ENCODE data around the gene UBL5.
"Not testable (repeated sequence)": the region's sequence is repeated elsewhere in the genome, so short reads cannot be mapped to it uniquely, and the experiment has no call there.

UBL5 gene

DNA sequence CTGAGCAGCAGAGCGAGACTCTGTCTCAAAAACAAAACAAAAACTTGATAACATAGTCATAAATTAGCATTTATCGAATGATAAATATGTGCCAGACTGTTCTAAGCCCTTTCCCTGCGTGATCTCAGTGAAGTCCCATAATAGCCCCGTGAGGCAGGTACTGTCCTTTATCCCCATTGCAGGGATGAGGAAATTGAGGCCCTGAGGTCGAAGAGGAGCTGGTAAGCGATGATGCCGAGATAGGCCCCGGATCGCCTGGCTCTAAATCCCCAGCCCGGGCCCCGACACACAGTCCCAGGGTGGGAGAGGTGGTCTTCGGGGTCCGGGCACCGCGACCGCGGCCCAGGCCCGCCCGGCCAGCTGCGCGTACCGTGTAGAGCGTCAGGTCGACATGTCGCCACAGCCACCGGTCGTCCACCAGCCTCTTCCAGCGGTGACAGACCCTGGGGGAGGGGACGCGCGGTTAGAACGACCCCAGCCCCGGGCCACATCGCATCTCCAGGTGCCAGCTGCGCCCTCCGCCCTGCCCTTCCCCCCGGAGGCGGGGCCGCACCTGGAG is 9.5 kb upstream of the UBL5 start:
- no peak for DNase-seq

GRCh38 chr19:9818734-9819595 is 8.8 kb upstream of the UBL5 start, which contains the start of gene FBXL12:
Gene FBXL12 (minus strand): TSS chr19:9819079. CDS start chr19:9818813, 266 bp downstream.
- DNase-seq = peak; percentile 100

DNA sequence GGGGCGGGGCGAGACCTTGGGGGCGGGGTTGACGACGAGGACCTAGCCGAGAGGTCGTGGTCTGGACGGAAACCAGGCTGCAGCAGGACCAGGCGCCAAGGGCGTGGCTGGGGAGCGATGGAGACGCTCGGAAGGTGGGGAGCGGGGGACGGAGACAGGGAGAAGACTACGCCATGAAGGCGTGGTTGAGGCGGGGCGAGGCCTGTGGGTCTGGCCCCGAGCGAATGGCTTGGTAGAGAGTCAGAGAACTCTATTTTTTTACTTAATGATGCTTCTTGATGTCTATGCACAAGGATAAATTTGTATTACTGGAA is 8.2 kb upstream of the UBL5 start:
- no peak for DNase-seq

DNA sequence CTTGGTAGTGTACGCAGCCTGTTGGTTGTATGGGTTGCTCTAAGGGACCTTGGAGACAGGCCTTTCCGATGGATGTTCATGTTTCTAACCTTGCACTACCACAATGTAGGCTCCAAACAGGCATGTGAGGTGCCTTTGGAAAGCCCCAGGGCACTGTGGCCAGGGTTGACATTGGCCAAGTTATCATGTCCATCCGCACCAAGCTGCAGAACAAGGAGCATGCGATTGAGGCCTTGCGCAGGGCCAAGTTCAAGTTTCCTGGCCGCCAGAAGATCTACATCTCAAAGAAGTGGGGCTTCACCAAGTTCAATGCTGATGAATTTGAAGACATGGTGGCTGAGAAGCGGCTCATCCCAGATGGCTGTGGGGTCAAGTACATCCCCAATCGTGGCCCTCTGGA is 7.7 kb upstream of the UBL5 start:
- not testable (repeated sequence) for DNase-seq

GRCh38 chr19:9823816-9824215 is 3.9 kb upstream of the UBL5 start:
- no peak for DNase-seq

- DNase-seq = no peak
Measured at GRCh38 chr19:9828551-9829063, 889 bp downstream of the UBL5 start.

- DNase-seq = no peak
Measured at GRCh38 chr19:9834307-9834725, 6.6 kb downstream of the UBL5 start.

GRCh38 chr19:9834726-9835506 is 7.2 kb downstream of the UBL5 start, which contains the start of gene PIN1:
Gene PIN1 (plus strand): TSS chr19:9835318. CDS start chr19:9835345, 27 bp downstream.
- peak; percentile 99 for DNase-seq

DNA sequence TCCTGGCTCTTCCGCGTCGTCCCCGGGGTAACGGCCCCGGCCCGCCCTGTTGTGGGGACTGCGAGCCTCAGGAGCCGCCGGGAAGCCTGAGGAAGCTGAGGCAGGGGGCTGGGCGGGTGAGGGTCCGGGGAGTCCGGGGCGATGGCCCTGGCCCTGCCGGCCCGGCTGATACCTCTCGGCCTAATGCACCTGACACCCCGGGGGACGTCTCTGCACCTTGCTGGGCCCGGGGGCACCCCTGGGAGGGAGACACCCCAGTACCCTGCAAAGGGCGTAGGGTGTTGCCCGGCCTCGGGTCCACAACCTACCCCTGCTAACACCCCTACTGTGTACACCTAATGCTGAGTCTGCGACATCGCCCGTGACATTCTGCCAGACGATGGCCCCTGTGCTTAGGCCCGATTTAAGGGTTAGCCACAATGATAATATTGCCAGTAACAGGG is 7.8 kb downstream of the UBL5 start:
- no peak for DNase-seq

- DNase-seq = no peak
Measured at GRCh38 chr19:9836021-9836420, 8.3 kb downstream of the UBL5 start.

DNA sequence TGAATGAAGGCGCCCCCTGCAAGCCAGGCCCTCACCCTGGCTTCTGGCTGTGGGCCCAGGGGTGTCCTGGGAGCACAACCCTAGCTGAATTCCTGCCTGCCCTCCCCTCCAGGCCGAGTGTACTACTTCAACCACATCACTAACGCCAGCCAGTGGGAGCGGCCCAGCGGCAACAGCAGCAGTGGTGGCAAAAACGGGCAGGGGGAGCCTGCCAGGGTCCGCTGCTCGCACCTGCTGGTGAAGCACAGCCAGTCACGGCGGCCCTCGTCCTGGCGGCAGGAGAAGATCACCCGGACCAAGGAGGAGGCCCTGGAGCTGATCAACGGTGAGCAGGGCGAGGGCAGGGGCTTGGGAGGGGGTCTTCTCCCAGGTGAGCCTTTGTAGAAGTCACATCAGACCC is 10.6 kb downstream of the UBL5 start:
- DNase-seq = no peak

GRCh38 chr19:9839415-9839814 is 11.7 kb downstream of the UBL5 start:
- DNase-seq = no peak

- DNase-seq = no peak
Measured at GRCh38 chr19:9842834-9843625, 15.3 kb downstream of the UBL5 start.

- DNase-seq = not testable (repeated sequence)
Measured at GRCh38 chr19:9843626-9844273, 16.0 kb downstream of the UBL5 start.

DNA sequence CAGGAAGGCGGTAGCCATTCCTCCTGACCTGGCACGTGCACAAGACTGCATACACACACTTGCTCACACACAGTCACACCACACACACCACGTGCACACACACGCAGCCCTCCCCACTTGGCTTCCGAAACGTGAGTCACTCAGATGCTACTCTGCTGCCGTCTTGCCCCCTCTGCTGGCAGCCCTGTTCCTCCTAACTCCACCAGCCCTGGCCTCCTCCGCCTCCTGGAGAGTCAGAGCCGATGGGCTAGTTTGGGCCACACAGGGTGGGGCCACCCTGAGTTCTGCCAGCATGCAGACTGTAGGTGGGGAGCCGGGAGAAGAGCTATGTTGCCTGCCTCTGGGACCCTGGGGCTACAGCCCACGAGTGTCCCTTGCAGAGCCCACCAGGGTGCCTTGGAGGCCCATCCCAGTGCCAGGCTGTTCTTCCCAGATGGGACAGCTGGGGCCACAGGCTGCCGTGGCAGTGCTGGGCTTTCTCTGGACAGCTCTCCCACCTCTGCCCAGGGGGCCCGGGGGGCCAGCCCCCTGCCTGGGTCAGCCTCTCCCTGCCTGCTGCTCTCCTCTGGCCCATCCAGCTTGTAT is 19.5 kb downstream of the UBL5 start:
- peak; percentile 16 for DNase-seq

- peak; percentile 26 for DNase-seq
Measured at GRCh38 chr19:9848060-9848459, 20.3 kb downstream of the UBL5 start.

DNA sequence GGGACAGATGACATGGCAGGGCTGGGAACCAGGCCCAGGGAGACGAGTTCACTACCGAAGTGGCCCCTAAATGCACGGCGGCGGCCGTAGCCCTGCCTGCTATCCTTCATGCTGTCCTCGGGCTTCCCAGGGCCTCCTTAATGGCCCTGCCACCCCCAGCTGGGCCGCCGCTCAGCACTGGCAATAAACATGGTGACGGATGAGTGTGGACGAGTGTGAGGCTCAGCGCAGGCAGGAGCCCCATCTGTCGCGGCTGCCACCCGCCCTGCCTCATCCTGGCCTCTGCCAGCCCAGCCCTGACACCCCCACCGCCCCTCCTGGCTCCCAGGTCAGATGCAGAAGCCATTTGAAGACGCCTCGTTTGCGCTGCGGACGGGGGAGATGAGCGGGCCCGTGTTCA is 21.0 kb downstream of the UBL5 start:
- DNase-seq = no peak

- no peak for DNase-seq
Measured at GRCh38 chr19:9849791-9850190, 22.1 kb downstream of the UBL5 start.

- no peak for DNase-seq
Measured at GRCh38 chr19:9850235-9850959, 22.7 kb downstream of the UBL5 start.

- no peak for DNase-seq
Measured at GRCh38 chr19:9854282-9854846, 26.6 kb downstream of the UBL5 start.

- no peak for DNase-seq
Measured at GRCh38 chr19:9856609-9857008, 28.9 kb downstream of the UBL5 start.

All from CD4-positive, alpha-beta T cell treated with Interferon gamma for 1 hour (primary cell).